ENCODE measurements around the gene NECTIN4.

The NECTIN4 gene

GRCh38 chr1:161111527-161111926 lies 22.2 kb upstream of the NECTIN4 start:
- H3K4me3 ChIP-seq (ENCODE audit: insufficient read depth, low read depth, low read length, poor library complexity, severe bottlenecking), result no peak overlapping the region
- H3K27me3 ChIP-seq (replicated peaks; ENCODE audit: control insufficient read depth, insufficient read depth, low read length, poor library complexity, severe bottlenecking), result no peaks in the 10 kb centered on the region
- no peak for DNase-seq
- peaks cover 4% of the 10 kb centered on the region for H3K36me3 ChIP-seq (ENCODE audit: control insufficient read depth, insufficient read depth, low read length)
- H3K27ac ChIP-seq (ENCODE audit: insufficient read depth, low read length, poor library complexity, severe bottlenecking), result no peak overlapping the region
- no peaks in the 10 kb centered on the region for H3K9me3 ChIP-seq (ENCODE audit: control insufficient read depth, low read length)
- peaks cover 5% of the 10 kb centered on the region for H3K4me1 ChIP-seq (ENCODE audit: control insufficient read depth, insufficient read depth, low read length, poor library complexity, severe bottlenecking)

DNA sequence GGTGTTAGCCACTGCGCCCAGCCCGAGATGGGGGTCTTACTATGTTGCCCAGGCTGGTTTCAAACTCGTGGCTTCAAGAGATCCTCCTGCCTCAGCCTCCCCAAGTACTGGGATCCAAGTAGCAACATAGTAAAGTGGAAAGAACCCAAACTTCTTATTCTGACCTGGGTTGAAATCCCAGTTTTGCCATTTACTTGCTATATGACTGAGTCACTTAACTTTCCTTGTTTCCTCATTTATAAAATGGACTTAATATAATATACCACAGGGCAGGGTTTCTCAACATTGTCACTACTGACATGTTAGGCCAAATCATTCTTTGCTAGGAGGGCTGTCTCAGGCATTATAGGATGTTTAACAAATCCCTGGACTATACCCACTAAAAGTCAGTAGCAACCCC lies 21.8 kb upstream of the NECTIN4 start:
- Histone ChIP-seq H3K4me3 (ENCODE audit: insufficient read depth, low read depth, low read length, poor library complexity, severe bottlenecking) (no peak overlapping the region), H3K4me1 (ENCODE audit: control insufficient read depth, insufficient read depth, low read length, poor library complexity, severe bottlenecking) (peaks cover 1% of the 10 kb centered on the region), H3K36me3 (ENCODE audit: control insufficient read depth, insufficient read depth, low read length) (peaks cover 4% of the 10 kb centered on the region), H3K9me3 (ENCODE audit: control insufficient read depth, low read length) (no peaks in the 10 kb centered on the region), H3K27me3 (replicated peaks; ENCODE audit: control insufficient read depth, insufficient read depth, low read length, poor library complexity, severe bottlenecking) (no peaks in the 10 kb centered on the region), H3K27ac (ENCODE audit: insufficient read depth, low read length, poor library complexity, severe bottlenecking) (no peak overlapping the region)
- no peak for DNase-seq

DNA sequence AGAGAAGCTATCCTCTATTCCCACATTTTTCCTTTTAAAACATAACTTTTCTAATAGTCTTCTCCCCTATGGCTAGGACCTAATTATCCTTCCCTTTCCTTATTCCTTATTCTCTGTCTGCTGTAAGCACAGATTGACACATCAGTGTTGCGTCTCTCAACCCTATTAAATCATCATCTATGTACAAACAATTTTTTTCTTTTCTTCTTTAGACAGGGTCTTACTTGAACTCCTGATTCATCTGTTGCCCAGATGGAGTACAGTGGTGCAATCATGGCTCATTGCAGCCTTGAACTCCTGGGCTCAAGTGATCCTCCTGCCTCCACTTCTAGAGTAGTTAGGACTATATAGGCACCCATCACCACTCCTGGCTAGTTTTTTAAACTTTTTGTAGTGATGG lies 17.1 kb upstream of the NECTIN4 start:
- Histone ChIP-seq H3K36me3 (ENCODE audit: control insufficient read depth, insufficient read depth, low read length) (peaks cover 16% of the 10 kb centered on the region), H3K4me3 (ENCODE audit: insufficient read depth, low read depth, low read length, poor library complexity, severe bottlenecking) (no peak overlapping the region), H3K27ac (ENCODE audit: insufficient read depth, low read length, poor library complexity, severe bottlenecking) (no peak overlapping the region), H3K27me3 (replicated peaks; ENCODE audit: control insufficient read depth, insufficient read depth, low read length, poor library complexity, severe bottlenecking) (no peaks in the 10 kb centered on the region), H3K4me1 (ENCODE audit: control insufficient read depth, insufficient read depth, low read length, poor library complexity, severe bottlenecking) (no peaks in the 10 kb centered on the region), H3K9me3 (ENCODE audit: control insufficient read depth, low read length) (no peaks in the 10 kb centered on the region)
- no peak for DNase-seq

DNA sequence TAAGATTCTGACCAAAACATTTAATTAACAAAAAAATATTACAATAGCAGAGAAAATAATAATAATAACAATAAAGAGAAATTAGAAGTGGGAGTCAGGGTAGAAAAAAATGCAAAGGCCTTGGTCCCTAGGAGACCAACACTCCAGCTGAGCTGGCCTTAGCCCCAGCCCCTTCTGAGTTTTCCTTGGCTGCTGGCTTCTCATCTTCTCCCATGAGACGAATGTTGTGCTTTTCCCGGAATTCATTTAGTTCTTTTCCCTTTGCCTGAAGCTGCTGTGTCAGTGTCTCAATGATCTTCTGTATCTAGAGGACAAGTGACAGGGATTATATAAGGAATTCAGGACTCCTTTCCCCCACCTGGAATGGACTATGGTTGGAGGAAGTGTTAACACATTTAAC lies 11.2 kb upstream of the NECTIN4 start:
- H3K9me3 ChIP-seq (ENCODE audit: control insufficient read depth, low read length), result no peaks in the 10 kb centered on the region
- no peaks in the 10 kb centered on the region for H3K4me1 ChIP-seq (ENCODE audit: control insufficient read depth, insufficient read depth, low read length, poor library complexity, severe bottlenecking)
- H3K27me3 ChIP-seq (replicated peaks; ENCODE audit: control insufficient read depth, insufficient read depth, low read length, poor library complexity, severe bottlenecking), result no peaks in the 10 kb centered on the region
- no peak overlapping the region for H3K4me3 ChIP-seq (ENCODE audit: insufficient read depth, low read depth, low read length, poor library complexity, severe bottlenecking)
- H3K36me3 ChIP-seq (ENCODE audit: control insufficient read depth, insufficient read depth, low read length), result peaks cover 16% of the 10 kb centered on the region
- DNase-seq, result no peak
- no peak overlapping the region for H3K27ac ChIP-seq (ENCODE audit: insufficient read depth, low read length, poor library complexity, severe bottlenecking)

DNA sequence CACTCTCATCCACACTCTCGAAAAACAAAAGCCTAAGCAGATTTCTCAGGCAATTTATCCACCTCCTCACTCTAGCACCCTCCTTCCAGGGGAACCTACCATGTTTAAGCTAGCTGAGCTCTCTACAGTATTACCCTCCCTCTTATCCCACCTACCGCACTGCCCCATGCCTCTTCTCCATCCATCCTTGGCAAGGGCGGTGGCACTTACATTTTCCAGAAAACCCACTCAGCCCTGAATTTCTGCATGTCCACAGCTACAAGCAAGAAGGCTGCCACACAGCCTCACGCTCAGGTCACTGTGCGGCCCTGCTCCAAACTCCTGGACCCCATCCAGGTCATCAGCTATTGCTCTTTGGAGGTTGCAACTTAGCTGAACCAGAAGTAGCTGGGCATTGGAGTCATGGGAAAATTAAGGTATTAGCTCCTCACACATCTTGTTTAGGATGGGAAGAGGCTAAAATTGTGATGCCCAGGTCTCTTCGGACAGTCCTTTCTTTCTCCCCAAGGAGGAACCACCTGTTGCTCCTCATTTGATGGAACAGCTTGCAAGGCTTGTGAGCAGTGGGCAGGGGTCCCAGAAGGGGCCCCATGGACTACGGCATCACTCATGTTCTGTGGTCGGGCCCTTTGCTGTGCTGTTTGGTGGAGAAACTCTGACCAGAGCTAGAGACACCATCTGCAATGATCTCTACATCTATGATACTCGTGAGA lies 9.9 kb upstream of the NECTIN4 start:
- no peak for DNase-seq
- Histone ChIP-seq H3K4me3 (ENCODE audit: insufficient read depth, low read depth, low read length, poor library complexity, severe bottlenecking) (no peak overlapping the region), H3K27ac (ENCODE audit: insufficient read depth, low read length, poor library complexity, severe bottlenecking) (no peak overlapping the region), H3K9me3 (ENCODE audit: control insufficient read depth, low read length) (no peaks in the 10 kb centered on the region), H3K36me3 (ENCODE audit: control insufficient read depth, insufficient read depth, low read length) (peaks cover 16% of the 10 kb centered on the region), H3K27me3 (replicated peaks; ENCODE audit: control insufficient read depth, insufficient read depth, low read length, poor library complexity, severe bottlenecking) (no peaks in the 10 kb centered on the region), H3K4me1 (ENCODE audit: control insufficient read depth, insufficient read depth, low read length, poor library complexity, severe bottlenecking) (no peaks in the 10 kb centered on the region)

GRCh38 chr1:161098210-161099068 lies 9.1 kb upstream of the NECTIN4 start, which contains the start of gene KLHDC9:
TSS of gene KLHDC9 (plus strand) at chr1:161098361. CDS start at chr1:161098536, 175 bp downstream.
- Histone ChIP-seq H3K36me3 (ENCODE audit: control insufficient read depth, insufficient read depth, low read length) (peaks cover 16% of the 10 kb centered on the region), H3K9me3 (ENCODE audit: control insufficient read depth, low read length) (no peaks in the 10 kb centered on the region), H3K27me3 (replicated peaks; ENCODE audit: control insufficient read depth, insufficient read depth, low read length, poor library complexity, severe bottlenecking) (no peaks in the 10 kb centered on the region), H3K27ac (ENCODE audit: insufficient read depth, low read length, poor library complexity, severe bottlenecking) (peak within 1 kb of the TSS; percentile 70), H3K4me3 (ENCODE audit: insufficient read depth, low read depth, low read length, poor library complexity, severe bottlenecking) (peak within 1 kb of the TSS; percentile 59), H3K4me1 (ENCODE audit: control insufficient read depth, insufficient read depth, low read length, poor library complexity, severe bottlenecking) (no peaks in the 10 kb centered on the region)
- peak; percentile 59 to 71 (median 60) for DNase-seq

GRCh38 chr1:161096530-161096929 lies 7.2 kb upstream of the NECTIN4 start:
- Histone ChIP-seq H3K27me3 (replicated peaks; ENCODE audit: control insufficient read depth, insufficient read depth, low read length, poor library complexity, severe bottlenecking) (no peaks in the 10 kb centered on the region), H3K27ac (ENCODE audit: insufficient read depth, low read length, poor library complexity, severe bottlenecking) (no peak overlapping the region), H3K4me1 (ENCODE audit: control insufficient read depth, insufficient read depth, low read length, poor library complexity, severe bottlenecking) (no peaks in the 10 kb centered on the region), H3K4me3 (ENCODE audit: insufficient read depth, low read depth, low read length, poor library complexity, severe bottlenecking) (no peak overlapping the region), H3K9me3 (ENCODE audit: control insufficient read depth, low read length) (no peaks in the 10 kb centered on the region), H3K36me3 (ENCODE audit: control insufficient read depth, insufficient read depth, low read length) (peaks cover 5% of the 10 kb centered on the region)
- DNase-seq, result no peak

GRCh38 chr1:161096015-161096414 lies 6.7 kb upstream of the NECTIN4 start:
- Histone ChIP-seq H3K36me3 (ENCODE audit: control insufficient read depth, insufficient read depth, low read length) (peaks cover 3% of the 10 kb centered on the region), H3K4me3 (ENCODE audit: insufficient read depth, low read depth, low read length, poor library complexity, severe bottlenecking) (no peak overlapping the region), H3K27ac (ENCODE audit: insufficient read depth, low read length, poor library complexity, severe bottlenecking) (no peak overlapping the region), H3K4me1 (ENCODE audit: control insufficient read depth, insufficient read depth, low read length, poor library complexity, severe bottlenecking) (no peaks in the 10 kb centered on the region), H3K9me3 (ENCODE audit: control insufficient read depth, low read length) (no peaks in the 10 kb centered on the region), H3K27me3 (replicated peaks; ENCODE audit: control insufficient read depth, insufficient read depth, low read length, poor library complexity, severe bottlenecking) (no peaks in the 10 kb centered on the region)
- no peak for DNase-seq

DNA sequence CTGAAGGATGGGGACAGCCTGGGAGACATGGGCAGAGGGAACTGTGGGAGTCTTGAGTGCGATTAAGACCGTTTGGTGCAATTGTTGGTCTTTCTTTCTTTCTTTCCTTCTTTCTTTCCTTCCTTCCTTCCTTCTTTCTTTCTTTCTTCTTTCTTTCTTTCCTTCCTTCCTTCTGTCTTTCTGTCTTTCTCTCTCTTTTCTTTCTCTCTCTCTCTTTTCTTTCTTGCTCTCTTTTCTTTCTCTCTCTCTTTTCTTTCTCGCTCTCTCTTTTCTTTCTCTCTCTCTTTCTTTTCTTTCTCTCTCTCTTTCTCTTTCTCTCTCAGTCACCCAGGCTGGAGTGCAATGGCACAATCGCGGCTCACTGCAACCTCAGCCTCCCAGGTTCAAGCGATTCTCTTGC lies 5.9 kb upstream of the NECTIN4 start:
- Histone ChIP-seq H3K36me3 (ENCODE audit: control insufficient read depth, insufficient read depth, low read length) (peaks cover 3% of the 10 kb centered on the region), H3K4me1 (ENCODE audit: control insufficient read depth, insufficient read depth, low read length, poor library complexity, severe bottlenecking) (no peaks in the 10 kb centered on the region), H3K27ac (ENCODE audit: insufficient read depth, low read length, poor library complexity, severe bottlenecking) (no peak overlapping the region), H3K4me3 (ENCODE audit: insufficient read depth, low read depth, low read length, poor library complexity, severe bottlenecking) (no peak overlapping the region), H3K27me3 (replicated peaks; ENCODE audit: control insufficient read depth, insufficient read depth, low read length, poor library complexity, severe bottlenecking) (no peaks in the 10 kb centered on the region), H3K9me3 (ENCODE audit: control insufficient read depth, low read length) (no peaks in the 10 kb centered on the region)
- DNase-seq, result no peak

DNA sequence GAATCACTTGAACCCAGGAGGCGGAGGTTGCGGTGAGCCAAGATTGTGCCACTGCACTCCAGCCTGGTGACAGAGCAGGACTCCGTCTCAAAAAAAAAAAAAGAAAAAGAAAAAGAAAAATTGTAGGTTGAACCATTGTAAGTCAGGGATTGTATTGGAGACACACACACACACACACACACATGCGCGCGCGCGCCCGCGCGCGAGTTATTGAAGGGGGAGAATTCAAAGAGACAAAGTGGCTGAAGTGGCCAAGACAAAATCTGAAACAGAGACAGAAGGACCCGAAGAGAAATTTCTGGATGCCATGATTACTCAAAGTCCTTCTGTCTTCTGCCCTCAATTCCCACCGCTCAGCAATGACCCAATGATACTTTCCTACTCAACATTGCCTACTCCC lies 5.1 kb upstream of the NECTIN4 start:
- Histone ChIP-seq H3K9me3 (ENCODE audit: control insufficient read depth, low read length) (no peaks in the 10 kb centered on the region), H3K4me3 (ENCODE audit: insufficient read depth, low read depth, low read length, poor library complexity, severe bottlenecking) (no peak overlapping the region), H3K27me3 (replicated peaks; ENCODE audit: control insufficient read depth, insufficient read depth, low read length, poor library complexity, severe bottlenecking) (no peaks in the 10 kb centered on the region), H3K27ac (ENCODE audit: insufficient read depth, low read length, poor library complexity, severe bottlenecking) (no peak overlapping the region), H3K36me3 (ENCODE audit: control insufficient read depth, insufficient read depth, low read length) (peaks cover under 1% of the 10 kb centered on the region), H3K4me1 (ENCODE audit: control insufficient read depth, insufficient read depth, low read length, poor library complexity, severe bottlenecking) (no peaks in the 10 kb centered on the region)
- no peak for DNase-seq

Data from effector memory CD4-positive, alpha-beta T cell (primary cell).